ENCODE measurements around the gene COA7.

- TF ChIP-seq CTCF (IDR thresholded peaks at IDR 0.05 in 8 of 11, conservative IDR thresholded peaks at IDR 0.05 in 3 of 11): no peak
- TF ChIP-seq POLR2A (IDR thresholded peaks at IDR 0.05): no peak
Observed at GRCh38 chr1:52658795-52659194, 39.4 kb downstream of the COA7 start.
